Non-pigmented ciliary epithelial cell (primary cell): ENCODE measurements around the gene DOCK10.

Source experiments
- DNase-seq: peaks from one replicate; pipeline ENCODE4 v3.0.0-alpha.2; 2010; ENCODE audit warnings: low read depth

DOCK10 gene

DNA sequence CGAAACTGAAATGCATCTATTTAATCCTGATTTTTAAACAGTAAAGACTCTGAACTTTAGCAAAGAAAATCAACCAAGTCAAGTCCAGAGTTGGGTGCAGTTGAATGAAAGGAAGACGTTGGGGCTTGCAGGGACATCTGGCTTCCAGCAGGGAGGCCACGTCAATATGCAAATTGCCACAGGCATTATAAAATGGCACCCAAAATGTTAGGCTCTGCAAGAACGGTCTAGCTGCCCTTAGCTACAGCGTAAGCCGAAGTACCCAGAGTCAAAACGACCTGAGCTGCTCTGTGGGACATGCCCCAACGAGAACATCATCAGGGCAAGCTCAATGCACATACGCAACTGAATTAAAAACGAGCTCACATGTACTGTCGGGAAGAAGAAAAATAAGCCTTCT lies 30.7 kb downstream of the DOCK10 start:
- no peak for DNase-seq

DNA sequence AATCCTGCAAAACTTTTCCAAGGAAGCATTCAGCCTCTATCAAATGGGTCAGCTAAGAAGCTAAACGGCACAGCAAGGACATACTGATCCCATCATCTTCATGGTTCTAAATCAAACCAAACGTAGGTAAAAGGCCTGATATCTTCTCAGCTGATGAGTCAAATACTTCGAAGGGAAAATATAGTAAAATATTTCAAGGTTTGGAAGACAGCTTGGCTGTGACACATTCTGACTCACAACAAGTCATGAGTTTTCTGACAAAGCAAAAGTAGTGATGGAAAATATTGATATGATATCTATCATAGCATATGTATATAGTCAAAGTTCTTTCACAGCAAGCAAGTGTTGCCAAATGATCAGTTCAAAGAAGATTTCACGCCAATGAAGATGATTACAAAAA lies 31.5 kb downstream of the DOCK10 start:
- DNase-seq: no peak

DNA sequence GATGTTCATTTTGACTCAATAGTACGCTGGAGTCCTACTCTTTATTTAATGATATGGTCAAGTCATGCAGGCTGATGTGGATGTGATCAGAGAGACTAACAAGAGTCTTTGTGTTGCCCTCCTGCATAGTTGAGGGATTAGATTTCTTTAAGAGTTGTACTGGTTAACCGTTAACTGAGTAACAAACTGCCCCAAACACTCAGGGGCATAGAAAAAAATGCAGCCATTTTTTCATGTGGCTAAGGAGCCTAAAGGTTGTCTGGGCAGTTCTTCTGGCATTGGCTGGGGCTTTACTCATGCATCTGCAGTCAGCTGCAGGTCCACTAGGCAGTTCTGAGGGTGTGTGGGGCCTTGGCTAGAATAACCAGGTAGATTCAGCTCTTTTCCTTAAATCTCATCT lies 32.5 kb downstream of the DOCK10 start:
- no peak for DNase-seq

DNA sequence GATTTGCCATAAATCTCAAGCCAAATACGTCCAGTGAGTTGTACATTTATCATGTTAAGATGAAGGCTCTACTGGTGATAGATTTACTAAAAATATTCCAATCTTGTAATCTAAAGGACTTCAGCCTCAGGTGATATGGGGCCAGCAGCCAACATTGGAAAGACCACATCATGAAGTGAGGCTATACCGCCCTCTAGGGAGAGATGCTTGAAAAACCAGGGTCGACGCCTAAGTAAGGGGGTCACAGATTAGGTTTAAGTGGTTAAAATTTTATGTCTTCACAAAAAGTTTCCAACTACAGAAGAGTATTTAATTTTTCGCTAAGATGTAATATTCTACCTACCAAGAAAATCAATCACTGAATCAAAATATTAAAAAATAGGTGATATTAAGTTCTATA lies 33.3 kb downstream of the DOCK10 start:
- no peak for DNase-seq

DNA sequence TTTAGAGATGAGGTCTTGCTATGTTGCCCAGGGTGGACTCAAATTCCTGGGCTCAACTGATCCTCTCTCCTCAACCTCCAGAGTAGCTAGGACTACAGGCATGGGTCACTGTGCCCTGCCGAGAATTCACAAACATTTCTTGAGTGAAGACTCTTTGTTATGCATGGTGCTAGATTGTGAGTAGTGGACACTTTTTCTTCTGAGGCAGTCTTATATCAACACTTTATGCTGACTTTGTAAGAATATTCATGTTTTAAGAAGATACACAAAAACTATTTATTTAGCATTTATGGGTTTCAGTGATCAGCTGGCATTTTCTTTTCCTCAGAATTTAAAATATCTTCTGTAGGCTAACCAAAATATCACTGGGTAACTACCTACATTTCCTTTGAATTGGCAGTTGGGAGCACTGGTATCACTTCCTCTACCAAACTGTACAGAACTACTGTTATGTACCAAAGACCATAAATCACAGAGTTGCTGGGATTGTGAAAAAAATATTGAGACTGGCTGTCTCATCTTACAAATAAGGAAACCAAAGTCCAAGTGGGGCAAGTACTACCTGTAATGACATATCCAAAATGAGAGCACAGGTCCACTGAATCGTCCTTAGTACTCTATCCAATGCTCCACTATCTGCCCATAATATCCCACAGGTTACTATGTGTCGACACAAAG lies 34.0 kb downstream of the DOCK10 start:
- no peak for DNase-seq

DNA sequence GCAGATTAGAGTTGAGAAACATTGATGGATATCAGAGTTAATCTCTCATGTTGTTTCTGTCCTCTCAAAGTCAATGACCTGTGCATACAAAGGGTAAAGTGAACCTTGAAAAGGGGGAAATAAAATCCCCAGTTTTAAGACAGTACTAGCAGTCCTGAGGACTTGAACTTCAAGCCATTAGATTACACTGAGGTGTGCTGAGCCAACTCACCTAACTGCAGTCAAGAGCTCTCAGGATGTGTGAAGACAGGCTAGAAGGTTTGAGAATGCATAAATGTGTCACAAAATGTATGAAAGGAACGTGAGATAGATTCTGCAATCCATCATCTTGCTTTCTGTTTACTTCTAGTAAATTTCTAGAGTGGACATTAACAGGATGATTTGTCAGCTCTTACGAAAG lies 35.5 kb downstream of the DOCK10 start:
- no peak for DNase-seq

DNA sequence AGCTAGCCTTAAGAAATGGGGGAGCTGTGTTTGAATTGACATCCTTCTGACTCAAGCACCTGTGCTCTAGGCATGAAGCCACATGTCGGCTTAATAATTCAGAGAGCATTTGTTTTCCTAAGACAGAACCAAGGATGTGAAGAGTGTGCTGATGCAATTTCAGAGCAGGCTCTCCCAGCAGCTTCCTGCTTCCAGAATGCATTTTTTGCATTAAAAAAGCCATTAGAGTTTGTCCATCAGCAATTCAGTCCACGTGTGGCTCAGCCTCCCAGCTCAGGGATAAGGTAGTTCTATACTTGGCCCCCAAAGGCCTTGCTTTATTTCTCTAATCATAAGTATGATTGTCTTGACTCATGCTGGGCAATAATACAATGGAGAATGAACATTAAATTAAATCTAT lies 37.7 kb downstream of the DOCK10 start:
- DNase-seq: no peak

DNA sequence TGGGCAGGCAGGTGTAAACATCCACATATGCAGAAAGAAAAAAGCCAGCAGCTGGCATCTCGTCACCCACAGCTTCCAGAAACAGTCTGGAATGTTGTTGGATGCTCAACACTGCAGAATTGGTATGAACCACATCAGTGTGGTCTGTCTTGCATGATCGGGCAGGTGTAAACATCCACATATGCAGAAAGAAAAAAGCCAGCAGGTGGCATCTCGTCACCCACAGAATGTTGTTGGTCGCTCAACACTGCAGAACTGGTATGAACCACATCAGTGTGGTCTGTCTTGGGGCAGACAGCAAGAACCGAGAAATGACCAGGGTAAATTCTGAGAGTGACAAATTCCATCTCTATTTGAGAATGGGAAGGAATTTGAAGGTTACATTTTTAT lies 39.6 kb downstream of the DOCK10 start:
- DNase-seq: no peak

DNA sequence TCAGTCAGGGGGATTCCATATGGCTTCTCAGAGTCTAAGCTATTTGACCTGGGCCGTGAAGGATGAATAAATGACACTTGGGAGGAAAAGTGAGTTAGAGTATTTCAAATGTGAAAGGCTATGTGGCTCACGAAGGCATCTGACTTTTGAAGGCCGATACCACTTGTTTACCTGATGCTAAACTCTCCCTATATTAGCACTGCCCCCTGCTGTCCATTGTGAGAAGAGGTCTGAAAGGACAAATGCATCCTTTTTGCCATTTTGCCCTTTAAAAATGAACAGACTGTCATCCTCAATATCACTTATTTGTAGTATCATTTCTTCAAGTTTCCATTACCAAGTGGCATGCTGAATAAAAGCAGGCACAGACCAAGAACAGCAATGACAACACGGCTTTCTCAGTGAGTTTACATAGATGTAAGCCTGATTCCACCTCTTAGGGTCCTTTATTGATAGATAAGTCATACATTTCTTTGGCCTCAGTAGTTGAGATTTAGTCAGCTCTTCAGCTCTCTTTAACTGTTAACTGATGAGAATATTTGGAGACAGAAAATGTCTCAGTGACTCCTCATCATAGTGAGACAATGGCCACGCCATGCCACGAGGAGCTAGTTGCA lies 40.1 kb downstream of the DOCK10 start:
- no peak for DNase-seq

DNA sequence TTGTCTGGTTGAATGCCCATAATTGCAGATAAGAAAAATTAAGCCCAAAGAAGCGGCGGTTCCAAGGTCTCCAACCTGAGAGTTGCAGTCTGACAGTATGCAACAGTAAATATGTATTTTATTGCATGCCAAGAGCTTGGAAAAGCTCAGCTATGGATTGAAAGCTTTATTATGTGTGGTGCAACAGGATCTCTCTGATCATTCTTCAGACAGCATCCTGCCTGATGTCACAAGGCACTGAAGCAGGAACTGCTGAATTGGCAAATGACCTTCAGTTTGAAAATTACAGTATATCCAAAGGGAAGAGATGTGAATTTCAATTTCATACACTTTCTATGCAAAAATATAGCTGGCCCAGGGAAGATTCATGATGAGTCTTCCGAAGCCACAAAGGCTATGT lies 42.5 kb downstream of the DOCK10 start:
- no peak for DNase-seq

DNA sequence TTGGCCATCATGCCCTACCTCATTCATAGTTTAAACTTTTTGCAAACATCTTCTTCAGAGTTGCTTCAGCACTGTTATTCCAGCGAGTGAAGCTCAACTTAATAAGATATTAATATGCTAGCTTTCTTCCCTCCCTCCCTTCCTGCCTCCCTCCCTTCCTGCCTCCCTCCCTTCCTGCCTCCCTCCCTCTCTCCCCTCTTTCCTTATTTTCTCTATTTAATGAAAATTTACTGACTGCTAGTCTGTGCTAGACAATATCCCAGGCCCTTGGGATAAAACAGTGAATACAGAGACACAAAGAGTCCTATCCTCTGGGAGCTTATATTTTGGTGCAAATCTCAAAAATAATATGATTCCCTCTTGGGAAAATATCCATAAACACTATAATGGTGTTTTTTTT lies 42.9 kb downstream of the DOCK10 start:
- no peak for DNase-seq

DNA sequence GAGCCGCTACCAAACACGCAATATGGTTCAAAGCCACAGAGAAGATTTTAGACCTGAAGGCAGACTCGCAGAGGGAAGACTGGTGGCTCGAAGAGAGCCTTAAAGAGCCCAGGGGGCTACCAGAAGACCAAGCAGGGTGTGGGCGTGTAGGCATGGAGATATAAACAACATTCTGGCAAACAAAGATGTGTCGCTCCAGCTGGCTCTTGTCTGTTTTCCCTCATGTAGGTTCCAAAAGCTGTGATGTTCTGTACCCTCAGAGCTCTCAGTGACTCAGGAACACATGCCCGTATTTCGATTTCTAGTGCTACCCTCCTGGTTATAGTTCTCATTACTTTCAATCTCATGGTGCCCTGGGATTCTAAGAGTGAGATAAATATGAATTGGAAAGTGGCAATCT lies 44.5 kb downstream of the DOCK10 start:
- DNase-seq: no peak

DNA sequence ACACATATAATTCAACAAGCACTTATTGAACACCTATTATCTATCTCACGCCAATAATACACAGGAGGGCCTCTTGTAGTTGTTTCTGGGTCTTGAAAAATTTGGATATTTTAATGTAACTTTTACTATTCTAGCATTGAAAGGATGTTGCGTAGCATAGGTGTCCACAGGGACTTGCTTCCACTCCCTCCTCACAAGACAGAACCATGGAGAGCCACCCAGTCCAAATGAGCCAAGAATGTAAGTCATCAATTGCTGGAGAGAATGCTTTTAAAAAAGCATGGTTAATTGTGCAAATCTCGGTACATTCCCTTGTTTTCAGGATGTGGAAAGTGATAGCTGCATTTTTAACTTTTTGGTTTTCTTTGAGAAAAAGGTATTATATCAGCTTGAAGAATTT lies 46.8 kb downstream of the DOCK10 start:
- no peak for DNase-seq

DNA sequence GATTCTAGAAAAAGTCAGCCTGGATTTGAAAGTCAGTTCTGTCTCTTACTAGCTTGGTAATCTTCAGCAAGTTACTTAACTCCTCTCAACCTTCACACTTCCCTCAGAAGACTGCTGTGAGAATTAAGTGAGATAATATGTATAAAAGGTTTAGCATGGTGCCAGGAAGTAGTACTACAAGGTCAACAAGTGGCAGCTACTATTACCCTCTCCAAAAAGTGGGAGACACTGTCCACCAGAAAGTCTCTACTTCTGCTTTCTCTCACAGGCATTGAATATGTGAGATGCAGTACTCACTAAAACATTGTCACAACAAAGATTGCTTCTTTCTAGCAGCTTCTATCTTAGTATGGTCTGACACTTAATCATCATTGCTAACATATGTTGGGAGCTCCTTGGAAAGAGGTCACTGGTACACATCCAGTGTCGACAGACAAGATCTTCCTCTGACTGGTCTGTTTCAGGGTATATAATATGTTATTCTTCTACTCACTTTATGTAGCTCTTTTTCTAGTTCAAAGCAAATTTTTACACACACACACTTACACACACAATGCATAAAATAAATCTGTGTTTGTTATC lies 47.9 kb downstream of the DOCK10 start:
- DNase-seq: no peak

DNA sequence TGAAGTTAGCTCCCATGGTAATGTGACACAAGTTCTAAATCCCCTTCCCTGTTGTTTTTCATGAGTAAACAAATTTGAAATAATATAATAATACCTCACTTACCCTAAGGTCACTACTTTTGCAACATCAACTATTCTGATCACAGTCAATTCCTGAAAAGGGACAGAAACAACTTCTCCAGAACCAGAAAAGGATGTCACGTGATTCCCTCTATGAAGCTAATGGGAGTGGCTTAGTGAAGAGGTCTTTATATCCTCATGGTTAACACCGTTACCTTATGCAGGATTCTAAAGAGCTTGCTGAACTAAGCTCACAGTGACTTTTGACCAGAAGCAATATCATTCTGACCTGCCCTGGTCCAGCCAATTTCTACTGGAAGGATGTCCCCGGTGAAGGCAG lies 51.6 kb downstream of the DOCK10 start:
- DNase-seq: no peak

DNA sequence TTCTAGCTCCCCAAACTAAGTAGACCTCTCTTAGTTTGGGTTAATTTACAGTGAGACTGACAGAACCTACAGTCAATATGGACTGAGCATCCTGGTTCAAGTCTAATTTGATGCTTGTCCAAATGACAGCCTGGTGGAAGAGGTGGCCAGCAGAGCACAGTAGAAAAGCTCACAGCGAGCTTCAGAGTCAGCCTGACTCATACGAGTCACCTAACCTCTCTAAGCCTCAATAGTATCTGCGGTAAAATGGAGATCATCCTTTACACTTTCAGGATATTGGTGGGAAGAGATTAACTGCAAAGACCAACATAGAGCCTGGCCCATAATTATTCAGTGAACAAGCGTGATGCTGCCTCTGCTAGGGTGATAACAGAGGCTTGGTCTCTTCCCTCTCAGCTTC lies 54.5 kb downstream of the DOCK10 start:
- no peak for DNase-seq

DNA sequence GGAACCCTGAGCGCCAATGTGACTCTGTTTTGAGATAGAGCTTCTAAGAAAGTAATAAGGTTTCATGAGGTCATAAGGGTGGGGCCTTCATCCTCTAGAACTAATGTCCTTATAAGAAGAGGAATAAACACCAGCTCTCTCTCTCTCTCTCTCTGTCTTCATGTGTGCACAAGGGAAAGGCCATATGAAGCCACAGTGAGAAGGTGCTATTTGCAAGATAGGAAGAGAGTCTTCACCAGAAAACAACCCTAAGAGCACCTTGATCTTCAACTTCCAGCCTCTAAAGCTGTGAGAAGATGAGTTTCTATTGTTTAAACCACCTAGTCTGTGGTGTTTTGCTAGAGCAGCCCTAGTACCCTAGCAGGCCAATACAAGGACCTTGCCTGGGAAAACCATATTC lies 55.8 kb downstream of the DOCK10 start:
- DNase-seq: no peak

DNA sequence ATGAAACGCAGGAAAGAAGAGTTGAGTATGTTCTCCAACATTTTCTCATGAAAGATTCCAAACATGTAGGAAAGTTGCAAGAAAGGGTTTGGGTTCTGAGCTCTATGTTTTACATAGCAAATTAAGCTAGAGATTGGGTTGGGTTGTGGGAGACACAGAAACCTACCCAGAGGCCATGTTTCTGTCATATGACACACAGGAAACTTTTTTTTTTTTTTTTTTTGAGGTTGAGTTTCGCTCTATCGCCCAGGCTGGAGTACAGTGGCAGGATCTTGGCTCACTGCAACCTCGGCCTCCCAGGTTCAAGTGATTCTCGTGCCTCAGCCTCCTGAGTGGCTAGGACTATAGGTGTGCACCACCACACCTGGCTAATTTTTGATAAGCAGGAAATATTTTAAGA lies 57.6 kb downstream of the DOCK10 start:
- no peak for DNase-seq

DNA sequence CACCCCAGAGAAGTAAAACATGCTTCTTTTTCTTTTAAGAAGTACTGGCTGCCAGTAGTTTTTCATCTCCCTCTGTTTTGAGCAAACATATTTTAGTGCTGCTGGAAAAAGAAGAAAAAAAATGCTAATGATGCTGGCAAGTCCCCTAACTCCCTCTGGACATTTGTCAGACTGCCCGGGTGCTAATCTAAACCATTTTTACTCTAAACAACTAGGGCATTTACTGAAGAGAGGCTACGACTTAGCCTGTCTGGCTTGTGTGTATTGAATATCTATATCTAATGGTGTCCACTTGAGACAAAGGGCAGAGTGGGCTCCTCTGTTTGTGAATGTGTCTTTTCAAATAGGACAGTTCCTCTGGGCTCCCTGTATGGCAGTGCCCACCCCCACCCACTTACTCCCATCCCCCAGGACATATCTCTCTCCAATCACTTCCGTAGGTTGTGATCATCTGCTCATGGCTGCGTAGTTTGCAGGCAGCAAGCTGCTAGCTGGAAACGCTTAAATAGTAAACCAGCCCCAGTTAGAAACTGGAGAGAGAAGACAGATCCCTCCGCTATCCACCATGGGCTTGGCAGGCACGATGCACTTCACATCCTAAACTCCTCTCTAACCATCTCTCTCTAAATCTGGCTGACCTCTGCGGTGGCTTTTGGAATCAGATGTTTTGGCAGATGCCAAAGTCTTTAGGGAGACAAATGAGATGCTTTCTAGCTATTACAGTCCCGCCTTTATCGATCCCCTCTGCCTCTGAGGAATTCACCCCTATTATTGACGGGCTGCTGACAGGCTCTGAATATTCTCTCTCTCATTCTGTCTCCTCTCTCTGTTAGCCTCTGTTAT lies 58.3 kb downstream of the DOCK10 start:
- no peak for DNase-seq

DNA sequence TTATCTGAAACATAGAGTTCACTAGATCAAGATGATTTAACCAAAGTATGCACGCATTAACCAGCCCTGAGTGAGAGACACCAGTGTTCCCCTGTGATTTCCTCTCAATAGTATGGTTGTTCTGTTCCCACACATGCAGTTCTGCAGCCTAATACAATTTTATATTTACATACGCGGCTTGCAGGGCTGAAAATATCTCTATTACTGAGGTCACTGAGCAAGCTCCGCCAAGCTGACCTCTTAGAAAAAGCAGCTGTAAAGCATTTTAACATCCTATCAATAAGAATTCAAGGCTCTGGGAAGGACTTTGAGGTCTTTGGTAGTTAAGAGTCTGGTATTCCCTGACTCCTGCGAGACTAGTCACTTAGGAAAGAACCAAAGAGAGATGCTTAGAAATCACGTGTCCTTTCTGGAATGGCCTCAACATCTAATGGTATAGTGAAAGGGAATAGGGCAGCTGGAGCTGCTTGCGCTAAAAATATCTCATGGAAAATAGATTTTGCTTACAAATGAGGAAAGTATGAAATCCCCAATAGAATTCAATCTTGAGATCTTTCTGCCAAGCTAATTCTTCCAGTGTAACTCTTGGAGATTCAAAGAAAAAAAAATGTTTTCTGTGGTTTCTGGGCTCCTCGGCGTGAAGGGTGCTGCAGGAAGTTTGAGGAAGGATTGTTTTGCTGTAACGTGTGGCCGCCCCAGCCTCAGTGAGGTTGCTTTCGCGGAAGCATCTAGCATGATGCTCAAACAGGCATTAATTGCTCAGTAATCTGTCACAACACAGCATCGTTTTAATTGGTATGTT lies 59.2 kb downstream of the DOCK10 start:
- DNase-seq: no peak

DNA sequence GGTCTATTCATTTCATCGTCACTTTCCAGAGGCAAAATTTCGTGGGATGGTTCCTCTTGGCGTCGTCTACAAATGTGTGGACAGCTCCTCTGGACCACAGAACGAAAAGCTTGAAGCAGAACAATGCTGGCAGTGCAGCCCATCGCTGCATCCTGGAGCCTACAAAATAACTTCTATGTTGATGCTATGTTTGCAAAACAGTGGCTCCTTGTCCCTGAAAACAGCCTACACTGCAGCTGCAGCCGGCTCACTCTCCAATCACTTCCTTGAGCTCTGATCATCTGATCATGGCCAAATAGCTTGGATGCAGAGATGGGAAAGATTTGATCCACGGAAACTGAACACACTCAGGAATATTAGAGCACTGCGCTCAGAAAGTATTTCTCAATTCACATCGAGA lies 60.0 kb downstream of the DOCK10 start:
- no peak for DNase-seq
